GM10266 (cell line): ENCODE data around the gene RNASE8.

Experiments used
- DNase-seq: peaks from one replicate; pipeline ENCODE4 v3.0.0; 2012; ENCODE audit errors: extremely low spot score
- CTCF ChIP-seq: IDR thresholded peaks from 2 replicates; pipeline ENCODE4 v1.5.1; 2012; ENCODE audit warnings: mild to moderate bottlenecking, low read depth; ENCODE audit not compliant: control insufficient read depth, insufficient read depth; ENCODE audit errors: missing control alignments

RNASE8 gene

DNA sequence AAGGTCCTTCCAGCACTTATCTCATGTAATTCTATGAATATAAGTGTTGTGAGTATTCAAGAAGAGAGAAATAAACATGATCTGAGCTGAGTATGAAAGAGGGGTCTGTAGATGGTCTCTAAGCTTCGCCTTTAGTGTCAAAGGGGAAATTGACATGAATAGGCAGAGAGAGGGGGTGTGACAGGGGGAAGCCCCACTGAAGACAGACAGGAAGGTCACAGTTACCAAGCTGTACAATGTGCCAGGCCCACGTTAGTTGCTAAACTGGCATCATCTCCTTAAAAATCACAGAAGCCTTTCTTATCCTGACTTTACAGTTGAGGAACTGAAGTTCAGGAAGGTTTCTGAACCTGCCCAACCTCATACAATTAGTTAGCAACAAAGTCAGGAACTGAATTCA is 20.1 kb downstream of the RNASE8 start:
- DNase-seq: no peak
- no peak for TF ChIP-seq CTCF

- TF ChIP-seq CTCF: no peak
- no peak for DNase-seq
These were observed 20.7 kb downstream of the RNASE8 start for GRCh38 chr14:21078287-21078686.

GRCh38 chr14:21078726-21079125 is 21.1 kb downstream of the RNASE8 start:
- DNase-seq: no peak
- no peak for TF ChIP-seq CTCF

DNA sequence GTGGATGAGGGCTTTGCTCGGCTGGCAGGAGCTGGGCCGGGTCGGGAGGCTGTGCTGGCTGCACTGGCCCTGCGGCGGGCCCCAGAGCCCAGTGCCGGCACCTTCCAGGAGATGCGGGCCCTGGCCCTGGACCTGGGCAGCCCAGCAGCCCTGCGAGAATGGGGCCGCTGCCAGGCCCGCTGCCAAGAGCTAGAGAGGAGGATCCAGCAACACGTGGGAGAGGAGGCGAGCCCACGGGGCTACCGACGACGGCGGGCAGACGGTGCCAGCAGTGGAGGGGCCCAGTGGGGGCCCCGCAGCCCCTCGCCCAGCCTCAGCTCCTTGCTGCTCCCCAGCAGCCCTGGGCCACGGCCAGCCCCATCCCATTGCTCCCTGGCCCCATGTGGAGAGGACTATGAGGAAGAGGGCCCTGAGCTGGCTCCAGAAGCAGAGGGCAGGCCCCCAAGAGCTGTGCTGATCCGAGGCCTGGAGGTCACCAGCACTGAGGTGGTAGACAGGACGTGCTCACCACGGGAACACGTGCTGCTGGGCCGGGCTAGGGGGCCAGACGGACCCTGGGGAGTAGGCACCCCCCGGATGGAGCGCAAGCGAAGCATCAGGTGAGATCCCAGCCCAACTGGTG is 24.0 kb downstream of the RNASE8 start:
- no peak for TF ChIP-seq CTCF
- no peak for DNase-seq

DNA sequence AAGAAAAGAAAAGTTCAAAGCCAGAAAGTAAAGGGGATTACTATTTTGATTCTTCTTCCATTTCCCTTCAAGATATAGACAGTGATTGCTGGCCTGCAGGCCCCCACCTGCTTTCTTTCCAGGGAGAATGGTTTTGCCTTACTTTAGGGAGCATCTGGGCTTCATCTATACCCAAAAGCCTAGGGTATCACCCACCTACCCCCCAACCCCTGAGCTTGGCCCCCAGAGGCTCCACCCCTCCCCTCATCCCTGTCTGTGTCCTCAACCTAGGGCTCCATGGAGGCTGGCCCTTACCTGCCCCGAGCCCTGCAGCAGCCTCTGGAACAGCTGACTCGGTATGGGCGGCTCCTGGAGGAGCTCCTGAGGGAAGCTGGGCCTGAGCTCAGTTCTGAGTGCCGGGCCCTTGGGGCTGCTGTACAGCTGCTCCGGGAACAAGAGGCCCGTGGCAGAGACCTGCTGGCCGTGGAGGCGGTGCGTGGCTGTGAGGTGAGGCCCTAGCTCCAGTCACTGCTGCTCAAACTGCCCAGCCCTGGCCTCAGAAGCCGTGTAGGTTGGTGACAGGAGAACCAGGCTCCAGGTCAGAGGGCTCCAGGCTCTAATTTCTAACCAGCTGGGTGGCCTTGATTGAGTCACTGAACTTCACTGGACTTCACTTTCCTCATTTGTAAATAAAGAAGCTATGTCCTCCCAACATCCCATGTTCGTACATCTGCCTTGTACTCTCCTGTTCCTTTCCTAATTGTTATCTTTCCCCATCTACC is 26.1 kb downstream of the RNASE8 start:
- DNase-seq: no peak
- TF ChIP-seq CTCF: no peak

GRCh38 chr14:21084396-21084795 is 26.8 kb downstream of the RNASE8 start:
- no peak for DNase-seq
- no peak for TF ChIP-seq CTCF
